Esophagus muscularis mucosa (tissue), 4 donors: ENCODE data around the gene INPP5A. TPM values are rescaled to one million over a fixed set of nuclear protein-coding genes. Genes with fewer than 3 reads are reported as not detected.

Experiments
- DNase-seq: peaks from one replicate; pipeline ENCODE4 v3.0.0-alpha.2; 2017; ENCODE audit errors: extremely low spot score
- H3K27ac ChIP-seq, 4 donors: fragments of 200-600 bp; sonication (generic); replicated peaks in 1 of 4; 1 replicate in 3 of 4; 2 replicates in 1 of 4; pipeline ENCODE4 v1.5.1; 2016 to 2019; ENCODE audit warnings: mild to moderate bottlenecking in 1 of 4
- H3K27me3 ChIP-seq, 4 donors: fragments of 200-600 bp; sonication (generic); one replicate each; pipeline versions ENCODE4 v1.5.1 to v1.6.0; 2016 to 2019
- H3K36me3 ChIP-seq, 4 donors: fragments of 200-600 bp; sonication (generic); one replicate each; pipeline ENCODE4 v1.5.1; 2016 to 2019
- H3K4me1 ChIP-seq, 4 donors: fragments of 200-600 bp; sonication (generic); one replicate each; pipeline ENCODE4 v1.5.1; 2016 to 2019
- H3K4me3 ChIP-seq, 4 donors: fragments of 200-600 bp; sonication (generic); 1 replicate in 2 of 4; 2 replicates in 2 of 4; pipeline ENCODE4 v1.5.1; 2016 to 2019; ENCODE audit warnings: mild to moderate bottlenecking in 4 of 4, moderate library complexity in 1 of 4
- H3K9me3 ChIP-seq, 4 donors: fragments of 200-600 bp; sonication (generic); 1 replicate in 3 of 4; 2 replicates in 1 of 4; pipeline ENCODE4 v1.5.1; 2016 to 2019
- CTCF ChIP-seq, 3 experiments: fragments of 200-600 bp in 2 of 3; fragments of 450-650 bp in 1 of 3; sonication (generic) in 2 of 3; IDR thresholded peaks; one replicate each; pipeline ENCODE4 v1.5.1; 2017 to 2019; ENCODE audit warnings: antibody characterized with exemption in 3 of 3, mild to moderate bottlenecking in 2 of 3, moderate library complexity in 1 of 3
- EP300 ChIP-seq: sonication (generic); formaldehyde crosslinking; IDR thresholded peaks from one replicate; pipeline ENCODE4 v1.6.1; 2017; ENCODE audit warnings: antibody characterized with exemption
- POLR2A ChIP-seq: fragments of 450-650 bp; IDR thresholded peaks from one replicate; pipeline ENCODE4 v1.6.1; 2017; ENCODE audit warnings: antibody characterized with exemption, moderate library complexity, mild to moderate bottlenecking, low read depth
- POLR2AphosphoS5 ChIP-seq, 2 donors: sonication (generic); formaldehyde crosslinking; IDR thresholded peaks; one replicate each; pipeline ENCODE4 v1.6.1; 2017; ENCODE audit warnings: antibody characterized with exemption in 2 of 2
- WGBS: methylation state at CpG from one replicate; pipeline ENCODE4 v1.1.5; 2018; 5-methylcytosine and 5-hydroxymethylcytosine counted together
- intact Hi-C: fragments of 100-400 bp; cut with DNase I; formaldehyde crosslinking; loops from one replicate; pipeline ENCODE4 v1.15.1; 2023
- total RNA-seq, 4 donors: library from RNA; depleted of rRNA; stranded (reverse); fragments of >200 nt; gene quantifications; one replicate each; pipeline versions ENCODE4 v1.1.0 to v1.2.1, GENCODE V29; 2016

Gene INPP5A
- total RNA-seq, 4 donors from 2014 or later, result 234 to 301 (median 245) TPM

DNA sequence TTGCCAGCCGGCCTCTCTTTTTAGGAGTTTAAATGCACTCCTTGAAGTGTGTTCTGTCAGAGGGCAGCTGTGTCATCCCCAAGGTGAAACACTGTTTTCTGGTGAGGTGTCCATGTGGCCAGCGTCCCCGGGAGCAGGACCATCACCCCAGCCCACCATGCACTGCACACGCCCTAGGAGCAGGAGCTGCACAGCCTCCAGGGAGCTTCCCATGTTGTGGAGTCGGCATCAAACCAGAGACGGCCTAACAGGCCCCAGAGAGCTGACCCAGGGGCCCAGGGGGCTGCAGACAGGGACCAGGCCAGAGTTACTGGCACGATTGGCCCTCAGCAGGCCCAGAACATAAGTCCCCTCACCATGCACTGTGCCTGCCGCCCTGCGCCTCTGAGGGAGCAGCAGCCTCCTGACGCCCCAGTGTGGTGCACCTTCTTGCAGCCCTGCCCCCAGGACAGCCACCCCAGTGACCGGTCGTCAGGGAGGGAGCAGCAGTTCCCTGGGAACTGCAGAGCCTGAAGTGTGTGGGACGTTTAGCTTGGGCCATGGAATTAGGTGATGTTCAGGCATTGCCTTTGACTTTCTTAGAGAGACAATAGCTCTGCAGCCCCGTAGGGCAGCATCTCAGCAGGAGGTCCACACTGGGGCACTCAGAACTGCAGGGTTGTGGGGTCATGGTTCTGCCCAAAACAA lies 150.4 kb downstream of the INPP5A start:
- no peak for TF ChIP-seq EP300
- TF ChIP-seq POLR2A, result no peak
- TF ChIP-seq POLR2AphosphoS5 (IDR thresholded peaks at IDR 0.05), result no peak
- Histone ChIP-seq H3K27me3 (no peaks in the 10 kb centered on the region), H3K27ac (no peak overlapping the region), H3K4me3 (no peak overlapping the region), H3K4me1 (peaks cover 3 to 35% (median 30%) of the 10 kb centered on the region in 4 donors), H3K9me3 (no peaks in the 10 kb centered on the region), H3K36me3 (peaks cover 5 to 26% (median 25%) of the 10 kb centered on the region in 4 donors)
- WGBS, result 70% methylated on average over 8 of the region's 14 CpGs
- intact Hi-C loops, result no loop called here
- DNase-seq, result no peak

DNA sequence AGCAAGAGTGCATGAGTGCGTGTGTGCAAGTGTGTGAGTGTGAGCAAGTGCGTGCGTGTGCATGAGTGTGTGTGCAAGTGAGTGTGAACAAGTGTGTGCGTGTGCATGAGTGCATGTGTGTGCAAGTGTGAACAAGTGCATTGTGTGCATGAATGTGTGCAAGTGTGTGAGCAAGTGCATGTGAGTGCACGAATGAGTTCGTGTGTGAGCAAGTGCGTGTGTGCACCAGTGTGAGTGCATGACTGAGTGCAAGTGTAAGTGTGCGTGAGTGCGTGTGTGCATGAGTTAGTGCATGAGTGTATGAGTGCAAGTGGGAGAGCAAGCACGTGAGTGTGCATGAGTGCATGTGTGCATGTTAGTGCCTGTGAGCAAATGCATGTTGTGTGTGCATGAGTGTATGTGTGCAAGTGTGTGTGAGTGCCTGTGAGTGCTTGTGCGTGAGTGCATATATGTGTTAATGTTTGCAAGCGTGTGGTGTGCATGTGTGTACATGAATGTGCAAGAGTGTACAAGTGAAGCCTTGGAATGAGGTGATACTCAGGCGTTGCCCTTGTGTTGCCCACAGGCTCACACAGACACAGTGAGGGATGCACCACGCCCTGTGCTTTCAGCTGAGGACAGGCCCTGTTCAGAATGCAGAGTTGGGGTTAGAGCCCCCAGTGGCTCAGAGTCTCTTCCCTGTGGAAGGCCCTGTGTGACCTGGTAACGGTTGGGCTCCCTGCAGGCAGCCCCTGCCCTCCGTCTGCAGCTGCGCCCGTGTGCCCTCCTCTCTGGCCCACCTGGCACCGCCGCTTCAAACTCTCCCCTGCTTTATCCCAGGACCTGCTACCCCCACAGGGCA lies 151.2 kb downstream of the INPP5A start:
- no peak for DNase-seq
- intact Hi-C loops, result no loop called here

DNA sequence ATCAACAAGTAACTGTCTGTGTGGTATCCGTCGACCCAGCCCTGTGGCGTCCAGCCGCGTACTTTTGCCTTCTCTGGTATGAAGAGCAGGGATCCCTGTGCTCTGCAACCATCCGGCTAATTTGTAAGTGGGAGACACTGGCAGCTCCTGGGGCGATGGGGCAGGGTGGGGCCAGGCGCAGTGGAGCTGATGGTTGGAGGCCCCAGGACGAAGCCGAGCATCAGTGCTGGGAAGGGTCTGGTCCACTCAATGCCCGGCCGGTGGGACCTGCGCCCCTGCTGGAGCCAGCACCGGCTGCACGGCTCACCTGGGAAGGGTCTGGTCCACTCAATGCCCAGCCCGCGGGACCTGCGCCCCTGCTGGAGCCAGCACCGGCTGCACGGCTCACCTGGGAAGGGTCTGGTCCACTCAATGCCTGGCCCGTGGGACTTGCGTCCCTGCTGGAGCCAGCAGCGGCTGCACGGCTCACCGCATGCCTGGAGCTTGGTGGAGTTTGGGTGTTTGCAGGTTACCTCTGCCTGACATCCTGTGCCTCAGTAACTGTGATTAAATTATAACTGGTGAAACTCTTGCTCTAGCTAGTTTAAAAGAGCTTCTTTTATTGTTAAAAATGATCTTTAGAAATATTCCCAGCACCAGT lies 152.3 kb downstream of the INPP5A start:
- no peak for DNase-seq
- TF ChIP-seq POLR2AphosphoS5 (IDR thresholded peaks at IDR 0.05), result no peak
- TF ChIP-seq EP300, result no peak
- TF ChIP-seq CTCF (IDR thresholded peaks at IDR 0.05), result no peak
- TF ChIP-seq POLR2A, result no peak
- H3K36me3 ChIP-seq, result peaks cover 5 to 26% (median 25%) of the 10 kb centered on the region in 4 donors
- peaks cover 0 to 23% (median 16%) of the 10 kb centered on the region in 4 donors for H3K4me1 ChIP-seq
- 98% methylated on average over 8 of the region's 25 CpGs for WGBS
- H3K9me3 ChIP-seq, result peaks cover 0 to under 1% (median 0%) of the 10 kb centered on the region in 4 donors
- no peaks in the 10 kb centered on the region for H3K27me3 ChIP-seq
- no peak overlapping the region for H3K27ac ChIP-seq
- intact Hi-C loops, result no loop called here
- H3K4me3 ChIP-seq, result no peak overlapping the region

More for the DNA sequence above, 151.2 kb downstream of the INPP5A start:
- H3K27me3 ChIP-seq, result no peaks in the 10 kb centered on the region
- H3K27ac ChIP-seq, result no peak overlapping the region
- no peaks in the 10 kb centered on the region for H3K9me3 ChIP-seq
- TF ChIP-seq CTCF (IDR thresholded peaks at IDR 0.05) (no peak), POLR2AphosphoS5 (IDR thresholded peaks at IDR 0.05) (no peak), POLR2A (no peak)
- H3K4me3 ChIP-seq, result no peak overlapping the region
- WGBS, result 95% methylated on average over 20 of the region's 20 CpGs
- peaks cover 3 to 33% (median 27%) of the 10 kb centered on the region in 4 donors for H3K4me1 ChIP-seq
- peaks cover 5 to 26% (median 25%) of the 10 kb centered on the region in 4 donors for H3K36me3 ChIP-seq

DNA sequence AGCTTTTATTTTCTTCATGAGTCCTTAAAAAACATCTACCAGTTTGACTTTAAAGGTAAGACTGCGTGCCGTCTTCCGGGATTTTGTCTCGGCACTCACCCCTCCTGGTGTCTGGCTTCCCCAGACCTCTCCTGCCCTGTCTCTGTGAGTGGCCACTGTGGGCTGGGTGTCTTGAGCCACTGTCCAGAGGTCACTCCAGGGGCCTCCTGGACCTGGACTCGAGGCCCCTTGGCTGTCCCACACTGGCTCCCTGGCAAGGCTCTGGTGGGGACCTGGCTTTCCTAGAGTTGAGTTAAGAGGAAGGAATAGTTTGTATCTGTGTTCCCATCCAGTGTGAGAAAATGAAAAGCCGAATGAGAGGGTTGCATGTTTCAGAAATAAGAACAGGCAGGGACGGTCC lies 152.8 kb downstream of the INPP5A start:
- H3K9me3 ChIP-seq, result peaks cover 0 to 6% (median 0%) of the 10 kb centered on the region in 4 donors
- H3K27ac ChIP-seq, result no peak overlapping the region
- peaks cover 5 to 26% (median 25%) of the 10 kb centered on the region in 4 donors for H3K36me3 ChIP-seq
- WGBS, result 95% methylated on average over 7 of the region's 7 CpGs
- intact Hi-C loops, result no loop called here
- no peak for DNase-seq
- peaks cover 0 to 17% (median 11%) of the 10 kb centered on the region in 4 donors for H3K4me1 ChIP-seq
- no peak overlapping the region for H3K4me3 ChIP-seq
- TF ChIP-seq CTCF (IDR thresholded peaks at IDR 0.05) (no peak), EP300 (no peak), POLR2A (no peak), POLR2AphosphoS5 (IDR thresholded peaks at IDR 0.05) (no peak)
- no peaks in the 10 kb centered on the region for H3K27me3 ChIP-seq
